HepG2 (cell line): ENCODE measurements around the gene SMAD6. TPM values are rescaled to one million over a fixed set of nuclear protein-coding genes. Genes with fewer than 3 reads are reported as not detected.

Experiments
- ATAC-seq: fragments of 200-7000 bp; cut with Tn5 transposase; 3 replicates; pipeline ENCODE4 v1.9.1; 2020; ENCODE audit warnings: mild to moderate bottlenecking, moderate library complexity
- BruUV-seq: library from RNA; stranded (reverse); fragments of 400-500 nt; replicated peaks from 2 replicates; lab custom pipeline; 2021; lab: Mats Ljungman, UMichigan
- CTCF ChIA-PET: fragments of 300-600 bp; formaldehyde crosslinking; extraction: SDS; loops from one replicate; lab custom pipeline; 2021; ENCODE audit warnings: low total read pairs, inconsistent platforms, low intra/inter-chr PET ratio; lab: Yijun Ruan, JAX
- POLR2A ChIA-PET: fragments of 350-600 bp; sonication (Branson Sonifier 250); formaldehyde crosslinking; loops from one replicate; lab custom pipeline; 2020; ENCODE audit warnings: antibody characterized with exemption, inconsistent platforms; lab: Yijun Ruan, JAX
- DNase-seq: peaks from one replicate; pipeline ENCODE4 v3.0.0-alpha.2; 2015; ENCODE audit warnings: low spot score
- FAIRE-seq: peaks from 3 replicates; lab custom pipeline; 2011; peaks lifted over from hg19 to GRCh38; lab: Jason Lieb, UNC
- H2AFZ ChIP-seq: one replicate; pipeline ENCODE4 v1.6.1; 2011; ENCODE audit warnings: low read length, inconsistent platforms
- H3K27ac ChIP-seq: fragments of 300-600 bp; 3 replicates; pipeline ENCODE4 v1.8.0; 2011; ENCODE audit warnings: mixed run types, mild to moderate bottlenecking, mixed read lengths, low read length, inconsistent platforms; ENCODE audit not compliant: insufficient read depth; ENCODE audit errors: extremely low read length
- H3K27me3 ChIP-seq, 2 experiments: fragments of 200-600 bp in 1 of 2; 2 replicates in 1 of 2; 3 replicates in 1 of 2; pipeline versions ENCODE4 v1.6.0 to v1.8.0; 2011; ENCODE audit warnings: low read length in 2 of 2, mild to moderate bottlenecking in 2 of 2, moderate library complexity in 2 of 2, inconsistent platforms in 1 of 2; ENCODE audit not compliant: insufficient read depth in 2 of 2, control insufficient read depth in 1 of 2
- H3K36me3 ChIP-seq, 2 experiments: fragments of 200-600 bp in 1 of 2; replicated peaks in 1 of 2; 2 replicates in 1 of 2; 3 replicates in 1 of 2; pipeline versions ENCODE4 v1.5.1 to v1.8.0; 2011; ENCODE audit warnings: low read length in 2 of 2, inconsistent platforms in 1 of 2; ENCODE audit not compliant: insufficient read depth in 2 of 2, control insufficient read depth in 1 of 2
- H3K4me1 ChIP-seq: 2 replicates; pipeline ENCODE4 v1.5.1; 2012; ENCODE audit warnings: low read length, inconsistent platforms; ENCODE audit not compliant: insufficient read depth
- H3K4me2 ChIP-seq: 2 replicates; pipeline ENCODE4 v1.6.0; 2011; ENCODE audit warnings: low read depth, low read length, inconsistent platforms
- H3K4me3 ChIP-seq, 3 experiments: fragments of 200-600 bp in 1 of 3; sonication (generic), shearing (Covaris generic) in 1 of 3; replicated peaks in 1 of 3; 2 replicates each; pipeline ENCODE4 v1.5.1; 2011 to 2016; ENCODE audit warnings: low read length in 3 of 3, inconsistent platforms in 2 of 3, low read depth in 2 of 3, mild to moderate bottlenecking in 2 of 3, control low read depth in 1 of 3, mixed read lengths in 1 of 3; ENCODE audit not compliant: insufficient read depth in 1 of 3
- H3K79me2 ChIP-seq: one replicate; pipeline ENCODE4 v1.6.1; 2011; ENCODE audit warnings: low read length, inconsistent platforms; ENCODE audit not compliant: insufficient read depth
- H3K9ac ChIP-seq: 2 replicates; pipeline ENCODE4 v1.6.0; 2011; ENCODE audit warnings: mild to moderate bottlenecking, low read depth, low read length, inconsistent platforms; ENCODE audit not compliant: insufficient read depth
- H3K9me3 ChIP-seq: 2 replicates; pipeline ENCODE4 v1.5.1; 2012; ENCODE audit warnings: mild to moderate bottlenecking, low read length
- H4K20me1 ChIP-seq: 2 replicates; pipeline ENCODE4 v1.6.0; 2011; ENCODE audit warnings: inconsistent platforms, mild to moderate bottlenecking, low read length, moderate library complexity; ENCODE audit not compliant: insufficient read depth
- ATF5 ChIP-seq: sonication (generic); formaldehyde crosslinking; IDR thresholded peaks from 2 replicates; pipeline ENCODE4 v1.4.0; 2020; ENCODE audit warnings: mild to moderate bottlenecking, low read depth, missing genetic modification reagents
- HDAC6 ChIP-seq: fragments of 200-600 bp; sonication (generic); IDR thresholded peaks from 2 replicates; pipeline ENCODE4 v1.7.0; 2017; ENCODE audit warnings: mild to moderate bottlenecking, antibody characterized with exemption, low read length, low read depth
- MAFG ChIP-seq: sonication (generic); formaldehyde crosslinking; IDR thresholded peaks from 2 replicates; pipeline ENCODE4 v1.5.1; 2020; ENCODE audit warnings: mild to moderate bottlenecking, missing genetic modification reagents
- MAZ ChIP-seq, 2 experiments: sonication (generic) in 1 of 2; formaldehyde crosslinking in 1 of 2; IDR thresholded peaks; 2 replicates each; pipeline versions ENCODE4 v1.5.0 to v1.6.1; 2012 to 2020; ENCODE audit warnings: low read depth in 2 of 2, mild to moderate bottlenecking in 2 of 2, borderline replicate concordance in 1 of 2, improper control_type of control experiment in 1 of 2, low read length in 1 of 2, missing genetic modification reagents in 1 of 2, moderate library complexity in 1 of 2
- MLXIP ChIP-seq: sonication (generic); formaldehyde crosslinking; IDR thresholded peaks from 2 replicates; pipeline ENCODE4 v1.9.0; 2021; ENCODE audit warnings: missing genetic modification reagents, borderline replicate concordance
- NPAS2 ChIP-seq: sonication (generic); formaldehyde crosslinking; IDR thresholded peaks from 2 replicates; pipeline ENCODE4 v1.8.0; 2022; ENCODE audit warnings: mild to moderate bottlenecking, missing genetic modification reagents, borderline replicate concordance
- ZBTB21 ChIP-seq: sonication (generic); formaldehyde crosslinking; IDR thresholded peaks from 2 replicates; pipeline ENCODE4 v1.4.0; 2020; ENCODE audit warnings: missing genetic modification reagents
- ZEB1 ChIP-seq: IDR thresholded peaks from 2 replicates; pipeline ENCODE4 v1.6.1; 2012; ENCODE audit warnings: mild to moderate bottlenecking, low read depth, inconsistent platforms; ENCODE audit not compliant: insufficient replicate concordance
- ZNF460 ChIP-seq: sonication (generic); formaldehyde crosslinking; IDR thresholded peaks from 2 replicates; pipeline ENCODE4 v1.5.1; 2020; ENCODE audit warnings: missing genetic modification reagents, mild to moderate bottlenecking, borderline replicate concordance
- ZNF576 ChIP-seq: sonication (generic); formaldehyde crosslinking; IDR thresholded peaks from 2 replicates; pipeline ENCODE4 v1.4.0; 2020; ENCODE audit warnings: mild to moderate bottlenecking, missing genetic modification reagents
- WGBS: methylation state at CpG from one replicate; pipeline ENCODE4 v1.1.6; 2017; ENCODE audit warnings: low lambda C conversion rate; 5-methylcytosine and 5-hydroxymethylcytosine counted together
- in situ Hi-C: cut with HindIII; loops from 2 replicates; pipeline ENCODE4 v1.10.0; 2017; ENCODE audit warnings: low pct_unique_long_range_greater_than_20kb; ENCODE audit not compliant: extremely low pct_ligation_motif_present
- intact Hi-C: fragments of 100-400 bp; cut with micrococcal nuclease; formaldehyde crosslinking; loops from one replicate; pipeline ENCODE4 v1.10.0; 2022; ENCODE audit not compliant: unreplicated experiment
- polyA plus RNA-seq, 8 experiments: library from polyadenylated mRNA; depleted of rRNA in 3 of 8; stranded (reverse) in 7 of 8; unstranded in 1 of 8; fragments of >200 nt; fragmentation: Illumina TruSeq in 4 of 8; extraction: Trizol in 4 of 8; gene quantifications; 2 replicates each; pipeline versions ENCODE4 v1.2.1 to v1.2.3, GENCODE V29; 2011 to 2016; ENCODE audit warnings: low read depth in 4 of 8, missing spikeins in 1 of 8, mixed read lengths in 1 of 8; ENCODE audit not compliant: insufficient read depth in 1 of 8
- total RNA-seq, 5 experiments: library from RNA; depleted of rRNA; stranded (reverse); fragments of >200 nt; fragmentation: Illumina TruSeq; extraction: Trizol; gene quantifications; 2 replicates each; pipeline ENCODE4 v1.2.3, GENCODE V29; 2016; ENCODE audit warnings: low read depth in 1 of 5

Gene SMAD6
- total and polyA plus RNA-seq, 2 of the 13 experiments (the other 11 are each of a cell fraction or from before 2014, with no cell fraction given), result 3.3 to 4.4 TPM

GRCh38 chr15:66826507-66826906, 124.5 kb downstream of the SMAD6 start:
- Histone ChIP-seq H2AFZ (no peak overlapping the region), H4K20me1 (no peaks in the 10 kb centered on the region), H3K27ac (no peak overlapping the region), H3K79me2 (no peaks in the 10 kb centered on the region), H3K27me3 (peaks cover 11 to 39% of the 10 kb centered on the region in 2 experiments; a peak in 3 of 5 replicates), H3K4me3 (no peak overlapping the region), H3K9me3 (no peaks in the 10 kb centered on the region), H3K4me1 (peaks cover 6% of the 10 kb centered on the region; the same call in 1 of the 2 replicates), H3K9ac (no peak overlapping the region), H3K36me3 (no peaks in the 10 kb centered on the region), H3K4me2 (no peak overlapping the region)
- intact Hi-C loops, result no loop called here
- TF ChIP-seq MAZ (IDR thresholded peaks at IDR 0.05; ENCODE audit: borderline replicate concordance, low read depth, low read length), result no peak
- TF ChIP-seq MAZ (CRISPR knock-in tag; IDR thresholded peaks at IDR 0.05; ENCODE audit: low read depth), result no peak
- TF ChIP-seq ZNF576 (CRISPR knock-in tag), result no peak
- TF ChIP-seq MAFG (CRISPR knock-in tag), result no peak
- DNase-seq, result no peak
- no peak for ATAC-seq
- in situ Hi-C loops, result no loop called here
- WGBS, result 48% methylated on average over 2 of the region's 3 CpGs
- ChIA-PET POLR2A (no interaction called here), CTCF (no interaction called here)
- BruUV-seq, result no TSS peak
- FAIRE-seq, result no peak

GRCh38 chr15:66827039-66827697, 125.1 kb downstream of the SMAD6 start:
- Histone ChIP-seq H3K4me2 (no peak overlapping the region), H3K27ac (no peak overlapping the region), H4K20me1 (no peaks in the 10 kb centered on the region), H3K4me3 (no peak overlapping the region), H3K36me3 (no peaks in the 10 kb centered on the region), H3K27me3 (peaks cover 11 to 33% of the 10 kb centered on the region in 2 experiments; a peak in 3 of 5 replicates), H3K79me2 (no peaks in the 10 kb centered on the region), H3K9ac (no peak overlapping the region), H2AFZ (no peak overlapping the region), H3K4me1 (peaks cover 6% of the 10 kb centered on the region; the same call in 1 of the 2 replicates), H3K9me3 (no peaks in the 10 kb centered on the region)
- BruUV-seq, result no TSS peak
- in situ Hi-C loops, result no loop called here
- FAIRE-seq (no peak), ATAC-seq (no peak), DNase-seq (no peak)
- WGBS, result 16% methylated on average over 7 of the region's 8 CpGs
- intact Hi-C loops, result no loop called here
- ChIA-PET CTCF (no interaction called here), POLR2A (no interaction called here)
- TF ChIP-seq NPAS2 (CRISPR knock-in tag) (no peak), HDAC6 (no peak), ATF5 (CRISPR knock-in tag) (no peak), ZBTB21 (CRISPR knock-in tag) (no peak), ZEB1 (no peak), ZNF460 (CRISPR knock-in tag) (no peak), MLXIP (CRISPR knock-in tag) (no peak)
